ENCODE results near the gene CD40LG.

CD40LG gene

DNA sequence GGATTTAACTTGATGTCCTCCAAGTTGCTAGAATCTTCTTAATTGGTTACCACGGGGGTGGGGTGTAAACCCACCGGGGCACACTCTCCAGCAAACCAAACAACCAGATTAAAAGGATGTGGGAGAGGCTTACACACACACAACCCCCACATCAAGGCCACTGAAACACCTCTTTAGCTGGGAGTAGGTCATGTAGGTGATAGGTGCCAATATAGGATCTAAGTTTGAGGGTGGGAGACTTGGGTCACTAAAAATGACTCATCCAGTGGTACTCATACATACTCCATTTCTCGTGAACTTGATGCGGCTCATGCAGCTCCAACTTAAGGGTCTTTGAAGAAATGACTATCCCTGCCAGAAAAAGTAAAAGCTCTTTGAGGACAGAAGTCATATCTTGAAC, 20.5 kb upstream of the CD40LG start:
- H3K4me3 ChIP-seq (ENCODE audit: low read depth, low read length): no peak overlapping the region
- TF ChIP-seq, protein P1, sequence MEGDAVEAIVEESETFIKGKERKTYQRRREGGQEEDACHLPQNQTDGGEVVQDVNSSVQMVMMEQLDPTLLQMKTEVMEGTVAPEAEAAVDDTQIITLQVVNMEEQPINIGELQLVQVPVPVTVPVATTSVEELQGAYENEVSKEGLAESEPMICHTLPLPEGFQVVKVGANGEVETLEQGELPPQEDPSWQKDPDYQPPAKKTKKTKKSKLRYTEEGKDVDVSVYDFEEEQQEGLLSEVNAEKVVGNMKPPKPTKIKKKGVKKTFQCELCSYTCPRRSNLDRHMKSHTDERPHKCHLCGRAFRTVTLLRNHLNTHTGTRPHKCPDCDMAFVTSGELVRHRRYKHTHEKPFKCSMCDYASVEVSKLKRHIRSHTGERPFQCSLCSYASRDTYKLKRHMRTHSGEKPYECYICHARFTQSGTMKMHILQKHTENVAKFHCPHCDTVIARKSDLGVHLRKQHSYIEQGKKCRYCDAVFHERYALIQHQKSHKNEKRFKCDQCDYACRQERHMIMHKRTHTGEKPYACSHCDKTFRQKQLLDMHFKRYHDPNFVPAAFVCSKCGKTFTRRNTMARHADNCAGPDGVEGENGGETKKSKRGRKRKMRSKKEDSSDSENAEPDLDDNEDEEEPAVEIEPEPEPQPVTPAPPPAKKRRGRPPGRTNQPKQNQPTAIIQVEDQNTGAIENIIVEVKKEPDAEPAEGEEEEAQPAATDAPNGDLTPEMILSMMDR (IDR thresholded peaks at IDR 0.05): no peak
- no peaks in the 10 kb centered on the region for H3K36me3 ChIP-seq (ENCODE audit: control insufficient read depth, insufficient read depth, low read length)
- no peak overlapping the region for H3K4me2 ChIP-seq (ENCODE audit: low read length)
- H3K79me2 ChIP-seq: no peaks in the 10 kb centered on the region
- no peak overlapping the region for H3K9ac ChIP-seq
- no peaks in the 10 kb centered on the region for H3K4me1 ChIP-seq
- no peaks in the 10 kb centered on the region for H3K27me3 ChIP-seq (ENCODE audit: control insufficient read depth, insufficient read depth, low read length)
- H2AFZ ChIP-seq: no peak overlapping the region
- no peak overlapping the region for H3K27ac ChIP-seq
- no peaks in the 10 kb centered on the region for H3K9me3 ChIP-seq (ENCODE audit: control insufficient read depth, low read length)

GRCh38 chrX:136629084-136629750, 18.7 kb upstream of the CD40LG start:
- H3K9me3 ChIP-seq (ENCODE audit: control insufficient read depth, low read length): no peaks in the 10 kb centered on the region
- H3K9ac ChIP-seq: no peak overlapping the region
- no peak overlapping the region for H3K4me2 ChIP-seq (ENCODE audit: low read length)
- H3K4me1 ChIP-seq: no peaks in the 10 kb centered on the region
- no peak overlapping the region for H2AFZ ChIP-seq
- H3K27ac ChIP-seq: no peak overlapping the region
- H3K36me3 ChIP-seq (ENCODE audit: control insufficient read depth, insufficient read depth, low read length): no peaks in the 10 kb centered on the region
- TF ChIP-seq, protein P1 (IDR thresholded peaks at IDR 0.05): no peak
- no peaks in the 10 kb centered on the region for H3K27me3 ChIP-seq (ENCODE audit: control insufficient read depth, insufficient read depth, low read length)
- no peaks in the 10 kb centered on the region for H3K79me2 ChIP-seq
- H3K4me3 ChIP-seq (ENCODE audit: low read depth, low read length): no peak overlapping the region

DNA sequence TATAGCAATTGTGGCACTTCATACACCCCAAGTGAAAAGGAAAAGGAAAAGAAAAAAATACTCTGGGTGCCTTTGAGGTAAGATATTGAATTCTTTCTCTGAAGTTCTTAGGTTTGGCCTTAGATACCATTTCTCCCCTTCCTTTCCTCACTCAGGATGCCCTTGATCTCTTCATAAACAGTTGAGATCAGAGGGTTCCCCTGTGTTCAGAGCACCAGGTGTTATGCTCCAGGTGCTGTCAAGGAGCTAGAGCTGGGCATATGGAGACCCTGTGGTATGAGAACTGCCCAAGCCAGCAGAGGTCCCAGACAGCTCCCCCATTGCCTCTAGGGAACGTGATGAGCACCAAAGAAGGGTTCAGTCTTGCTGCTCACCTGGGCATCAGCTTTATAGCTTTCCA, 17.1 kb upstream of the CD40LG start:
- Histone ChIP-seq H3K4me2 (ENCODE audit: low read length) (no peak overlapping the region), H3K36me3 (ENCODE audit: control insufficient read depth, insufficient read depth, low read length) (no peaks in the 10 kb centered on the region), H3K79me2 (no peaks in the 10 kb centered on the region), H3K4me1 (no peaks in the 10 kb centered on the region), H3K27me3 (ENCODE audit: control insufficient read depth, insufficient read depth, low read length) (no peaks in the 10 kb centered on the region), H3K9me3 (ENCODE audit: control insufficient read depth, low read length) (no peaks in the 10 kb centered on the region), H3K4me3 (ENCODE audit: low read depth, low read length) (no peak overlapping the region), H3K9ac (no peak overlapping the region), H3K27ac (no peak overlapping the region), H2AFZ (no peak overlapping the region)
- TF ChIP-seq, protein P1 (IDR thresholded peaks at IDR 0.05): no peak

- H3K79me2 ChIP-seq: no peaks in the 10 kb centered on the region
- no peak overlapping the region for H3K4me2 ChIP-seq (ENCODE audit: low read length)
- no peaks in the 10 kb centered on the region for H3K36me3 ChIP-seq (ENCODE audit: control insufficient read depth, insufficient read depth, low read length)
- no peak overlapping the region for H3K27ac ChIP-seq
- H3K4me1 ChIP-seq: no peaks in the 10 kb centered on the region
- no peak overlapping the region for H3K4me3 ChIP-seq (ENCODE audit: low read depth, low read length)
- H2AFZ ChIP-seq: no peak overlapping the region
- no peak overlapping the region for H3K9ac ChIP-seq
- TF ChIP-seq, protein P1 (IDR thresholded peaks at IDR 0.05): no peak
- no peaks in the 10 kb centered on the region for H3K9me3 ChIP-seq (ENCODE audit: control insufficient read depth, low read length)
- H3K27me3 ChIP-seq (ENCODE audit: control insufficient read depth, insufficient read depth, low read length): no peaks in the 10 kb centered on the region
Observed at GRCh38 chrX:136635235-136635634, 12.7 kb upstream of the CD40LG start.

- Histone ChIP-seq H3K4me3 (ENCODE audit: low read depth, low read length) (no peak overlapping the region), H3K9ac (no peak overlapping the region), H3K27ac (no peak overlapping the region), H3K27me3 (ENCODE audit: control insufficient read depth, insufficient read depth, low read length) (no peaks in the 10 kb centered on the region), H3K4me1 (no peaks in the 10 kb centered on the region), H2AFZ (no peak overlapping the region), H3K4me2 (ENCODE audit: low read length) (no peak overlapping the region), H3K36me3 (ENCODE audit: control insufficient read depth, insufficient read depth, low read length) (no peaks in the 10 kb centered on the region), H3K79me2 (no peaks in the 10 kb centered on the region), H3K9me3 (ENCODE audit: control insufficient read depth, low read length) (no peaks in the 10 kb centered on the region)
- TF ChIP-seq, protein P1 (IDR thresholded peaks at IDR 0.05): no peak
Observed at GRCh38 chrX:136636121-136636520, 11.8 kb upstream of the CD40LG start.
